NCI-H1930 (cell line): ENCODE results near the gene PRKACB.
A peak's percentile ranks its signal among the peaks of the same experiment; 100 is the strongest.
"Not testable (repeated sequence)": the region's sequence is repeated elsewhere in the genome, so short reads cannot be mapped to it uniquely, and the experiment has no call there.

ENCODE experiments used
- DNase-seq, 2 experiments: peaks; one replicate each; lab custom pipeline; 2025; lab: John Stamatoyannopoulos, UW

PRKACB gene

GRCh38 chr1:84223751-84224432, 79.8 kb downstream of the PRKACB start:
- no peak for DNase-seq

DNA sequence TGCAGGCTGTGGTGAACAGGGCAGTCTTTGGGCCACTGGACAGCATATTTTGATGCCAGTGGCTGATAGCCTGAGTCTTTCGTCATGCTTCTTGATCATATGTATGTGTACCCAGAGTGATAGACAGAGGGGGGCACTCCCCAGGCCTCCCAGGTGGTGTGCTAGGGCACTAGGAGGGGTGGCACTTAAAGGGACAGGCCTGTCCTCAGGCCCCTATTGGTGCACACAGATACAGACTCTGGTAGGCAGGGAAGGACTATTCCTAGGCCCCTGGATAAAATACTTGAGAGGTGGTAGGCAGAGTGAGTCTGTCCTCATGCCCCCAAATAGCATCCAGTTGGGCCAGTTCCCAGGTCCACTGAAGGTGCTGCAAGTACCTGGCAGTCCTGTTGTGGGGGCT, 80.8 kb downstream of the PRKACB start:
- DNase-seq = no peak

- no peak for DNase-seq
Measured at GRCh38 chr1:84225646-84226045, 81.6 kb downstream of the PRKACB start.

DNA sequence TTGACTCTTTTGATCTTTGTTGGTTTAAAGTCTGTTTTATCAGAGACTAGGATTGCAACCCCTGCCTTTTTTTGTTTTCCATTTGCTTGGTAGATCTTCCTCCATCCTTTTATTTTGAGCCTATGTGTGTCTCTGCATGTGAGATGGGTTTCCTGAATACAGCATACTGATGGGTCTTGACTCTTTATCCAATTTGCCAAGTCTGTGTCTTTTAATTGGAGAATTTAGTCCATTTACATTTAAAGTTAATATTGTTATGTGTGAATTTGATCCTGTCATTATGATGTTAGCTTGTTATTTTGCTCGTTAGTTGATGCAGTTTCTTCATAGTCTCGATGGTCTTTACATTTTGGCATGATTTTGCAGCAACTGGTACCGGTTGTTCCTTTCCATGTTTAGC, 88.6 kb downstream of the PRKACB start:
- DNase-seq = not testable (repeated sequence)

DNA sequence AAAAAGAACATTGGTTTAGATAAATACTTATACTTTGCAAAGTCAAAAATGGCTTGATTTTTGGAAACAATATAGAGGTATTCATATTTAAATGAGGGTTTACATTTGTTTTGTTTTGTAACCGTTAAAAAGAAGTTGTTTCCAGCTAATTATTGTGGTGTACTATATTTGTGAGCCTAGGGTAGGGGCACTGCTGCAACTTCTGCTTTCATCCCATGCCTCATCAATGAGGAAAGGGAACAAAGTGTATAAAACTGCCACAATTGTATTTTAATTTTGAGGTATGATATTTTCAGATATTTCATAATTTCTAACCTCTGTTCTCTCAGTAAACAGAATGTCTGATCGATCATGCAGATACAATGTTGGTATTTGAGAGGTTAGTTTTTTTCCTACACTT, 92.2 kb downstream of the PRKACB start:
- DNase-seq = no peak

GRCh38 chr1:84242641-84243040, 98.6 kb downstream of the PRKACB start:
- DNase-seq = no peak

GRCh38 chr1:84245563-84245962, 101.5 kb downstream of the PRKACB start:
- no peak for DNase-seq

DNA sequence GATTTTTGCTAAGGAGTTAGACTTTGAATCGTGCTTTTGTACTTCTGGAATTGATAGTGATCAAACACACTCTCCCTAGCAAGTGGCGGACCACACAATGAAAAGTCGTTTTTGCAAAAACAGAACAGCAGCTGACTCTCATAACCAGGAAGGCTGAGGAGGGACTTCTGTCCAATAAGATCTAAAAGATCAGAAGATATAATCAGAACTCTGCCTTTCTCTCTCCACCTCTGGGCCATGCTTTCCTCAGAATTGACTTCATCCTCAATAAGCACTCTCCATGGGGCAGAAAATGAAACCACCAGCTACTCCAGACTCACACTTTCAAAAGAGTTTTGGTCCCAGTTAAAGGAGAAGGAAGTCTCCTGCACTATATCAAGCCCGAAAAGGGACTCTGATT, 102.1 kb downstream of the PRKACB start:
- DNase-seq = no peak

DNA sequence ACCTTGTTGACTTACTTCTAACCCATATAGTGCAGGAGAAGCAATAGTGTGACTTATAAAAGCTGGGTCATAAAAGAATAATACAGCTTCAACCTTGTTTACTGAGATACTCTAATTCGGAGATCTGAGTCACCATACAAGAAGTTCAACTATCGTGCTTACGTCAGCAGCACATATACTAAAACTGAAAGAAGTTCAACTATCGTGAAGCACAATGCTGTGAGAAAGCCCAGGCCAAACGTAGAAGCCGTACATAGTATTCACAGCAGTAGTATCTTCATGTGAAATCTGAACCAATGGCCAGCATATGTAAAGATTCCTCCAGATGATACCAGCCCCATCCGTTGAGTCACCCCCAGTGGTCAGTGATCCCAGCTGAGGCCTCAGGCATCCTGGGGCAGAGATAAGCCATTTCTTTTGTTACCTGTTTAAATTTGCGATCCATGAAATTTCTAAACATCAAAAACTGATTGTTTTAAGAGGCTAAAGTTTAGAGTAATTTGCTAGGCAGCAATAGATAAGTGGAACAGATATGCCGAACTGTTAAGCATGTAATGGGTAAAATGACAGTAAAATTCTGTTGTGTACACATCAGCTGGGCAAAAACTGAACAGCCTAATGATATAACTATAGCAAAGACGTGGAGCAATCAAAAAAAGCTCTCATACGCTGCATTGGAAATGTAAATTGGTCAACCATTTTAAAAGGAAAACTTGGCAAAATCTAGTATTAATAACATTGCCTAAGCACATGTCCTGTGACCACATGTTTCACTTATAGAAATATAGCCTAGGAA, 103.6 kb downstream of the PRKACB start:
- no peak for DNase-seq

DNA sequence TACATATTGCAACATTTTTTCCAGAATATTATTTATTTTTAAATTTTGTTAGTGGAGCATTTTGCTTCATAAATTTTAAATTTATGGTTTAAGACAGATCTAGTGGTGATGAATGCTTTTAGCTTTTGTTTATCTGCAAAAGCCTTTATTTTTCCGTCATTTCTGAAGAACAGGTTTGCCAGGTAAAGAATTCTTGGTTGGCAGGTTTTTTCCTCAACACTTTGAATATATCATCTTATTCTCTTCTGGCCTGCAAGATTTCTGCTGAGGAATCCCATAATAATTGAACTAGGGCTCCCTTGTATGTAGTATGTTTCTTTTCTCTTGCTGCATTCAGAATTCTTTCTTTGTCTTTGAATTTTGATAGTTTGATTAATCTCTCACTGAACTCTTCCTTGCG, 106.6 kb downstream of the PRKACB start:
- DNase-seq = no peak

DNA sequence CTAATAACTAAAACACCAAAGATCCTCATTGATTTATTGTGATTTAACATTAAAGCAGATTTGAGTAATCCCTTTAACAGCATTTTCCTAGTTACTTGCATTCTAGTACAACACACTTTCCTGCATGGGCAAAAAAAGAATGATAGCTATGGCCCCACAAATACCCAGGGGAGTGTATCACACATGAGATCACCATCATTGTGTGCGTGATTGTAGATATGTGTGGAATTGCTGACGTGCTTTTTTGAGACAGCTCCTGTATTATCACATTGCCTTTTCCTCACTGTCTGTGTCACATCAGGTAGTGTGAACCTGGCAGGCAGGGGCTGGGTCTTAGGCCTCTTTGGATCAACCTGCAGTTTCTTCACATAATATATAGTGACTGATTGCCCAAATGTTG, 109.0 kb downstream of the PRKACB start:
- DNase-seq = no peak

GRCh38 chr1:84253891-84254290, 109.8 kb downstream of the PRKACB start:
- DNase-seq = no peak

GRCh38 chr1:84254703-84255238, 110.7 kb downstream of the PRKACB start:
- no peak for DNase-seq

GRCh38 chr1:84255582-84255981, 111.5 kb downstream of the PRKACB start:
- no peak for DNase-seq

DNA sequence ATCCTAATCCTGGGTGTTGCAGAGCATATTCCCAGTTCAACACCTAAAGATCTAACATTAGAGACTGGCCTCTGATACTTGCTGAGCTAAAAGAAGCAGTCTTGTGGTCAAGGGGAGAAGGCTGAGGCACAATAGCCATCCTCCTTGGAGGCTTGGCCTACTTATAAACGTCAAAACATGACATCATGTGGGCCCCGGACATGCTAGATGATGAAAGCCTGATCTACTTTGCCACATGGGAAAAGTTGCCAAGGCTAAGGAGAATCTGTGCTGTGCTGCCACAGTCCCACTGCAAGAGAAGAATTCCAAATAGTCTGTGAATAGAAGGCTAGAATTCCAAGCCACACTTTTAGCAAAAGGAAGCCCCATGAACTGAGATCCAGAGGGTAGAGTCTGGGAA, 113.5 kb downstream of the PRKACB start:
- DNase-seq = no peak

GRCh38 chr1:84259376-84259775, 115.3 kb downstream of the PRKACB start:
- peak; percentile 22 to 48 for DNase-seq

GRCh38 chr1:84259989-84260388, 115.9 kb downstream of the PRKACB start:
- DNase-seq = no peak

- DNase-seq = peak in 1 of 2 experiments; percentile 16
Measured at GRCh38 chr1:84260852-84261518, 116.9 kb downstream of the PRKACB start.

GRCh38 chr1:84264961-84265360, 120.9 kb downstream of the PRKACB start:
- no peak for DNase-seq

DNA sequence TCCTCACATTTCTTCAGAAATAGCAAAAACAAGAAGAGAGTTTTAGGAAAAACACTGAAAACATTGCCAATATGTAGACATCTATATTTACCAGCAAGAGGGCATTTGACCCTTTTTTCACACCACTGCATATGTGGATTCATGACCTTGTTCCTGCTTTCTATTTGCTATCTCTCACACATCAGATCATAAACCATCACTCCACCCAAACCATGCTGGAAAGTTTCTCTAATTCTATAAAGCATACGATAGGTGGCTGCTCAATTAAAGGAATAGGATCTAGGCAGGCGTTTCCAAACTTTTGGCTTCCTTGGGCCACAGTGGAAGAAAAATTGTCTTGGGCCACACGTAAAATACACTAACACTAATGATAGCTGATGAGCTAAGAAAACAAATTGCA, 121.8 kb downstream of the PRKACB start:
- DNase-seq = no peak

- DNase-seq = no peak
Measured at GRCh38 chr1:84266748-84267147, 122.7 kb downstream of the PRKACB start.

- DNase-seq = no peak
Measured at GRCh38 chr1:84267476-84267875, 123.4 kb downstream of the PRKACB start.

DNA sequence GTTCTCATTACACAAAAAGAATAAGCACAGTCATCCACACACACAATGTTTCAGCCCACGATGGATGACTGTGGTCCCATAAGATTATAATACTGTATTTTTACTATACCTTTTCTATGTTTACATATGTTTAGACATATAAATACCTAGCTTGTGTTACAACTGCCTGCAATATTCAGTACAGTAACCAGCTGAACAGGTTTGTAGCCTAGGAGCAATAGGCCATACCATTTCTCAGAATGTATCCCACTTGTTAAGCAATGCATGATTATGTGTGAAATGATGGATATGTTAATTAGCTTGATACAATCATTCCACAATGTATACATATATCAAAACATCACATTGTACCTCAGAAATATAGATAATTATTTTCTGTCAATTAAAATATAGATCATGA, 124.3 kb downstream of the PRKACB start:
- no peak for DNase-seq
